HEK293 (cell line): ENCODE results near the gene ABT1.

Source experiments
- CTCF ChIP-seq: fragments of 450-650 bp; formaldehyde crosslinking; IDR thresholded peaks from 2 replicates; pipeline ENCODE4 v1.5.1; 2016; ENCODE audit warnings: missing biosample characterization, missing genetic modification characterization
- ZNF202 ChIP-seq: fragments of 450-650 bp; formaldehyde crosslinking; IDR thresholded peaks from 2 replicates; pipeline ENCODE4 v1.5.1; 2016; ENCODE audit warnings: missing biosample characterization, missing genetic modification characterization, borderline replicate concordance

- no peak for TF ChIP-seq CTCF (tag by site-specific recombination)
- no peak for TF ChIP-seq ZNF202
Measured at GRCh38 chr6:26604797-26605196, 8.0 kb downstream of the ABT1 start.
